ENCODE measurements around the gene FGD5.

Gene FGD5

DNA sequence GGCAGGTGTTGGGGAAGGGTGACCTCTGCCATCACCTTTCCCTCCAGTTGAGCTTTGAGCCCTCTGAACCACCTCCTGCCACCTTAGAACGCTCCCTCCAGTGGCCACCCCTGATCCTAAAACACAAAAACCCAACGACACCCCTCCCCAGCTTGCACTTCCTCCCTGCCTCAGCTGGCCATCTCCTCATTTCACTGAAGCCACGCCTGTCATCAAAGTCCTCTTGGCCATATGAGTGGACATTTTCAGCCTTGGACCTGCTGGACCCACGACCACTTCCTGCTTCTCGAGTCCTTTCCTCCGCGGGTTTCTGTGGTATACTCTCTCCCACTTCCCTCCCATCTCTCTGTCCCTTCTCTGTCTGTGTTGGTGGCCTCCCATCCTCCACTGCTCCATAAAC lies 80.2 kb downstream of the FGD5 start:
- TF ChIP-seq TAF1 (IDR thresholded peaks at IDR 0.05; ENCODE audit: borderline replicate concordance, insufficient read depth, low read length) (no peak), FOXP2 (optimal IDR thresholded peaks at IDR 0.05; ENCODE audit: borderline replicate concordance, extremely low read depth, extremely low read length, insufficient read depth) (no peak), POLR2AphosphoS5 (IDR thresholded peaks at IDR 0.05; ENCODE audit: low read depth, low read length) (no peak), SIN3A (IDR thresholded peaks at IDR 0.05; ENCODE audit: borderline replicate concordance, insufficient read depth, low read length) (no peak)
- TF ChIP-seq, protein P1, sequence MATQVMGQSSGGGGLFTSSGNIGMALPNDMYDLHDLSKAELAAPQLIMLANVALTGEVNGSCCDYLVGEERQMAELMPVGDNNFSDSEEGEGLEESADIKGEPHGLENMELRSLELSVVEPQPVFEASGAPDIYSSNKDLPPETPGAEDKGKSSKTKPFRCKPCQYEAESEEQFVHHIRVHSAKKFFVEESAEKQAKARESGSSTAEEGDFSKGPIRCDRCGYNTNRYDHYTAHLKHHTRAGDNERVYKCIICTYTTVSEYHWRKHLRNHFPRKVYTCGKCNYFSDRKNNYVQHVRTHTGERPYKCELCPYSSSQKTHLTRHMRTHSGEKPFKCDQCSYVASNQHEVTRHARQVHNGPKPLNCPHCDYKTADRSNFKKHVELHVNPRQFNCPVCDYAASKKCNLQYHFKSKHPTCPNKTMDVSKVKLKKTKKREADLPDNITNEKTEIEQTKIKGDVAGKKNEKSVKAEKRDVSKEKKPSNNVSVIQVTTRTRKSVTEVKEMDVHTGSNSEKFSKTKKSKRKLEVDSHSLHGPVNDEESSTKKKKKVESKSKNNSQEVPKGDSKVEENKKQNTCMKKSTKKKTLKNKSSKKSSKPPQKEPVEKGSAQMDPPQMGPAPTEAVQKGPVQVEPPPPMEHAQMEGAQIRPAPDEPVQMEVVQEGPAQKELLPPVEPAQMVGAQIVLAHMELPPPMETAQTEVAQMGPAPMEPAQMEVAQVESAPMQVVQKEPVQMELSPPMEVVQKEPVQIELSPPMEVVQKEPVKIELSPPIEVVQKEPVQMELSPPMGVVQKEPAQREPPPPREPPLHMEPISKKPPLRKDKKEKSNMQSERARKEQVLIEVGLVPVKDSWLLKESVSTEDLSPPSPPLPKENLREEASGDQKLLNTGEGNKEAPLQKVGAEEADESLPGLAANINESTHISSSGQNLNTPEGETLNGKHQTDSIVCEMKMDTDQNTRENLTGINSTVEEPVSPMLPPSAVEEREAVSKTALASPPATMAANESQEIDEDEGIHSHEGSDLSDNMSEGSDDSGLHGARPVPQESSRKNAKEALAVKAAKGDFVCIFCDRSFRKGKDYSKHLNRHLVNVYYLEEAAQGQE (IDR thresholded peaks at IDR 0.05; ENCODE audit: insufficient read depth in 1 of 2, low read depth in 2 of 2, low read length in 2 of 2) = no peak

DNA sequence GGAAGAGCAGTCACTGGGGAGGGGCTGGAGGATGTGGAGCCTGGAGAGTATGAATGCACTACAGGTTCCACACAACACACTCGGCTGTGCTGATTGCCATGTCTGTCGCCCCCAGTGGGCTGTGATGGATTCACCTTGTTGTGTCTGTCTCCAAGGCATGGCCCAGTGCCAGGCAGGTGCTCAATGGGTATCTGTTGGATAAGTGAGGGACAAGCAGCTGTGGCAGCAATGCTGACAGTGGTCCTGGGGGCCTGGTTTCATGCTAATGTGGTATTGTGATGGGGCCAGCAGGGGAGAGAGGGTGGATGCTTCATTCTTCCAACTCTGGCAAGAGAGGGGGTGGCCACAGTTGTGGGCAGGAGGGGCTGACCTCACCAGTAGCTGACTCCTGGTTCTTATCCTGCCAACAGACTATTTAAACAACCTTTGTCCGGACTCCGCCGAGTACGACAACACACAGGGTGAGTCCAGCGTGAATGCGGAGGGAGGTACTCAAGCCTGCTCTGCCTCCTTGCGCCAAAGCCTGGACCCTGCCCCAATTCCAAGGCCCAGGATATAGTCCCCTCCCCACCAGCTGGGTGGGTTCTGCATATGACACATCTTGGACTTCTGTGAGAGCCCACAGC lies 81.3 kb downstream of the FGD5 start:
- TF ChIP-seq SIN3A (IDR thresholded peaks at IDR 0.05; ENCODE audit: borderline replicate concordance, insufficient read depth, low read length) = no peak
- no peak for TF ChIP-seq POLR2AphosphoS5 (IDR thresholded peaks at IDR 0.05; ENCODE audit: low read depth, low read length)
- TF ChIP-seq TAF1 (IDR thresholded peaks at IDR 0.05; ENCODE audit: borderline replicate concordance, insufficient read depth, low read length) = no peak
- TF ChIP-seq FOXP2 (optimal IDR thresholded peaks at IDR 0.05; ENCODE audit: borderline replicate concordance, extremely low read depth, extremely low read length, insufficient read depth) = no peak
- TF ChIP-seq, protein P1 (IDR thresholded peaks at IDR 0.05; ENCODE audit: insufficient read depth in 1 of 2, low read depth in 2 of 2, low read length in 2 of 2) = no peak

DNA sequence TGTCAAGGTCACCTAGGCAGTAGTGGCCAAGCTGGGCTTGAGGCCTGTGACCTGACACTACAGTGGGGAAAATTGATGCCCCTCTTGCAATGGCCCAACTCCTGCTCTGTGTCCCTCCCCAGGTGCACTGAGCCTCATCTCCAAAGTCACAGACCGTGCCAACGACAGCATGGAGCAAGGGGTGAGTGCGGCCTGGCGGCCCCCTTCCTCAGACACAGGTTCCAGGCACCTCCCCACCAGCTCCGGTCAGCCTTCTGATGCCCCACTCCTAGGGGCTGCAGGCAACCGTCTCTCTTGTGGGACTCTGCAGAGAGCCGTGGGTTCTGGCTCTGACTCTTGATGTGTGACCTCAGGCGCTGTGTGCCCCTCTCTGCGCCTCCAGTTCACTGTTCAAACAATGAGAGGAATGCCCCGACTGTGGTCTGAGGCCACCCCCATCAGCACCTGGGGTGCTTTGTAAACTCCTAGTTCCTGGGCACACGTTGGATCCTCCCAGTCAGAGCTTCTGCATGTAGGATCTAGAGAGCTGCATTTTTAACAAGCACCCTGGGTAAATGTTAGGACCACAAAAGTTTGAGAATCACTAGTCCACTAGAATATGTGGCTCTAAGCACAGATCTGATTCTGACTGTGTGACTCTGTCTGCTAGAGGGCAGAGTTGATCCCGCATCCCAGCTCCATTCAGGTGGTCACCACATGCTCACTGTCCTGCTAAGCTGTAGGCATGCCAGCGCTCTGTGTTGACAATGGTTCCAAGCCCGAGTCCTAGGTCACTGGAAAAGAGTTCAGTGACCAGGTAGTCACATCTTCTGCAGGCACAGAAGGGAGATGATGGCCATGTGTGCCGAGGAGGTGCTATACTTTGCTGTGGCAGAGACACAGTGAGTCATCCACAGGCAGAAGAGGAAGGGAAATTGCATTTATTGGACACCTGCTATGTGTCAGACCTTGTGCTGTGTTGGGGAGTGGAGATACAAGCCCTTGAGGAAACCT lies 82.4 kb downstream of the FGD5 start:
- TF ChIP-seq SIN3A (IDR thresholded peaks at IDR 0.05; ENCODE audit: borderline replicate concordance, insufficient read depth, low read length) (no peak), FOXP2 (optimal IDR thresholded peaks at IDR 0.05; ENCODE audit: borderline replicate concordance, extremely low read depth, extremely low read length, insufficient read depth) (no peak), POLR2AphosphoS5 (IDR thresholded peaks at IDR 0.05; ENCODE audit: low read depth, low read length) (no peak), TAF1 (IDR thresholded peaks at IDR 0.05; ENCODE audit: borderline replicate concordance, insufficient read depth, low read length) (no peak)

DNA sequence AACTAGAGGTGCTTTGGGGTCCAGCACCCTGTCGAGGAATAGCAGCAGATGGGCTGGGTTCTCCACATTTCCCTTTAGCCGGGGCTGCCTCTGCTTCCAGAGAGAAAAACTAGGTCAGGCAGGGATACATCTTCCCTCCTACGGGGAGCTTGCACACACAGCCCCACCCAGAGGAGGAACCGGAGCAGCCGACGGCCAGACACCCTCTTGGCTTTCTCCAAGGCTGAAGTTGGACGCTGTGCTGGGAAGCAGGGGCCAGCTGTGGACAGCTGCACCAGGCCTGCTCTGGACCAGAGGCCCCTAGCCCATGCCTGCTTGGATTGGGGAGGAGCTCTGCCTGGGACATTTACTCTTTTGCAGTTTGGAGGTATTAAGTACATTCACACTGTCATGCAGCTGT lies 84.0 kb downstream of the FGD5 start:
- TF ChIP-seq, protein P1 (IDR thresholded peaks at IDR 0.05; ENCODE audit: insufficient read depth in 1 of 2, low read depth in 2 of 2, low read length in 2 of 2) = no peak
- TF ChIP-seq TAF1 (IDR thresholded peaks at IDR 0.05; ENCODE audit: borderline replicate concordance, insufficient read depth, low read length) = no peak
- no peak for TF ChIP-seq POLR2AphosphoS5 (IDR thresholded peaks at IDR 0.05; ENCODE audit: low read depth, low read length)
- TF ChIP-seq FOXP2 (optimal IDR thresholded peaks at IDR 0.05; ENCODE audit: borderline replicate concordance, extremely low read depth, extremely low read length, insufficient read depth) = no peak
- TF ChIP-seq SIN3A (IDR thresholded peaks at IDR 0.05; ENCODE audit: borderline replicate concordance, insufficient read depth, low read length) = no peak

DNA sequence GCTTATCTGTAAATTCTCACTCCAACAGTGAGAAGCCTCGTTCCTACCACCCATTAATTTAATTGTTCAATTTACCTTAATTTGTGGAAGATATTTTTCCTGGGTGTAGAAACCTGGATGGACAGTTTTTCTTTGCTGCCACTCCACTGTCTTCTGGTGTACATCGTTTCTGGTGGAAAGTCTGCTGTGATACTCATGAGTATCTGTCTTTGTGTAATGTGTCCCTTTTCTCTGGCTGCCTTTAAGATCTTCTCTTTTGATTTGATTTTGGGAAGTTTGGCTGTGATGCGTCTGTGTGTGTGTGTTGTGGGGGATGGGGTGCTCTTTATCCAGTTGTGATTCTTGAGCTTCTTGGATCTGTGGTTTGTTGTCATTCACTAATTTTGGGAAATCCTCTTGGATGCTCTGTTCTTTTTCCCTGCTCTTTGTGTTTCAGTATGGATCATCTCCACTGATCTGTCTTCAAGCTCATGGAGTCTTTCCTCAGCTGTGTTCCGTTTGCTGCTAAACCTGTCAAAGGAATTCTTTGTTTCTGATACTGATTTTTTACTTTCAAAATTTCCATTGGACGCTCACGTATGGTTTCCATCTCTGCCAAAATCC lies 86.4 kb downstream of the FGD5 start:
- TF ChIP-seq, protein P1 (IDR thresholded peaks at IDR 0.05; ENCODE audit: insufficient read depth in 1 of 2, low read depth in 2 of 2, low read length in 2 of 2) = no peak
- TF ChIP-seq SIN3A (IDR thresholded peaks at IDR 0.05; ENCODE audit: borderline replicate concordance, insufficient read depth, low read length) (no peak), POLR2AphosphoS5 (IDR thresholded peaks at IDR 0.05; ENCODE audit: low read depth, low read length) (no peak), FOXP2 (optimal IDR thresholded peaks at IDR 0.05; ENCODE audit: borderline replicate concordance, extremely low read depth, extremely low read length, insufficient read depth) (no peak), TAF1 (IDR thresholded peaks at IDR 0.05; ENCODE audit: borderline replicate concordance, insufficient read depth, low read length) (no peak)

Data from PFSK-1 (cell line).